ENCODE measurements around the gene ZBTB44.
"Not testable (repeated sequence)": the region's sequence is repeated elsewhere in the genome, so short reads cannot be mapped to it uniquely, and the experiment has no call there.

ZBTB44 gene

DNA sequence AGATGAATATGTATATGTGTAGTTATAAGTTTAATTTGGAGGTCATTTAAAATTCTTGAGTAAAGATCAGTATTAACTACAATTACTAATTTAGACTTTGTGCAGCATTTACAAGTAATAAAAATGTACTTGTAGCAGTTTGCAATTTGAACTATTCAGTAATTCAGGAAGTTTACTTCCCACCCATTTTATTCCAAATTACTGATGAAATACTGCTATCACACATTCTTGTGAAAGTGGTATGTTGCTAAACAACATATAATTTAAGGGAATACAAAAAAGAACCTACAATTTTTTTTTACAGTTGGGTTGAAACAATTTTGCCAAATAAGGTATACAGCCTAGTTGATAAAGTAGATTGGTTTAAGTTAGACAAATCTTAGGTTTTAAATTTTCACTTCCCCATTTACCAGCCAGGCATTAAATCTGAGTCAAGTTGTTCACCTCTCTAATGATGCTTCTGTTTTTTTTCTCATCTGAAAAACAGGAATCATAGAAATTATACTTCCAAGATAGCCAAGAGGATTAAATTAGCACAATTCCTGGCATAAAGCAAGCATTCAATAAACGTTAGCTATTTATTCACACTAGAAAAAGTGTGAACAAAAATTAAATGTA lies 45.3 kb downstream of the ZBTB44 start:
- no peak overlapping the region for H3K4me3 ChIP-seq (ENCODE audit: low read depth, low read length)
- no peak for DNase-seq (ENCODE audit: low read depth)
- TF ChIP-seq CTCF (IDR thresholded peaks at IDR 0.05; ENCODE audit: low read depth, low read length, missing control alignments): no peak

- H3K4me3 ChIP-seq (ENCODE audit: low read depth, low read length): no peak overlapping the region
- DNase-seq (ENCODE audit: low read depth): no peak
- no peak for TF ChIP-seq CTCF (IDR thresholded peaks at IDR 0.05; ENCODE audit: low read depth, low read length, missing control alignments)
Observed at GRCh38 chr11:130263351-130263750, 51.4 kb downstream of the ZBTB44 start.

- no peak for DNase-seq (ENCODE audit: low read depth)
- no peak for TF ChIP-seq CTCF (IDR thresholded peaks at IDR 0.05; ENCODE audit: low read depth, low read length, missing control alignments)
Observed at GRCh38 chr11:130262424-130262823, 52.3 kb downstream of the ZBTB44 start.

DNA sequence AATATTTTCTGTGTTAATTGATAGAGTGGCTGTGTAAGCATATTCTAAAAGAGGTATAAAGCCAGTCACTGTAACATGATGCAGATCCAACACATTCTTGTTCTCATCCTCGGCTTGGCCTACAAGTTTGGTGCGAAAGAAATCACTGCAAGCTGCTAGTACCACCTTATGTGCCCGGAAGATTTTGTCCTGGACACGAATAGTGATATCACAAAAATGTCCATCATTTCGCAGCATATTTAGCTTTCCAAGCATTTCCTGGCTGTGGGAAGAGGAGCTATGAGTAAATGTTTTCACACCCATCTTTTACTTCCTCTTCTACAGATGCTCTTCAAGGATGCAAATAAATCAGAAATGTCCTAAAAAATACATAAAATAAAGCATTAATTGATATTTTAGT lies 53.1 kb downstream of the ZBTB44 start:
- H3K4me3 ChIP-seq (ENCODE audit: low read depth, low read length): no peak overlapping the region
- no peak for TF ChIP-seq CTCF (IDR thresholded peaks at IDR 0.05; ENCODE audit: low read depth, low read length, missing control alignments)
- DNase-seq (ENCODE audit: low read depth): no peak

More at GRCh38 chr11:130262424-130262823, 52.3 kb downstream of the ZBTB44 start:
- H3K4me3 ChIP-seq (ENCODE audit: low read depth, low read length): no peak overlapping the region

DNA sequence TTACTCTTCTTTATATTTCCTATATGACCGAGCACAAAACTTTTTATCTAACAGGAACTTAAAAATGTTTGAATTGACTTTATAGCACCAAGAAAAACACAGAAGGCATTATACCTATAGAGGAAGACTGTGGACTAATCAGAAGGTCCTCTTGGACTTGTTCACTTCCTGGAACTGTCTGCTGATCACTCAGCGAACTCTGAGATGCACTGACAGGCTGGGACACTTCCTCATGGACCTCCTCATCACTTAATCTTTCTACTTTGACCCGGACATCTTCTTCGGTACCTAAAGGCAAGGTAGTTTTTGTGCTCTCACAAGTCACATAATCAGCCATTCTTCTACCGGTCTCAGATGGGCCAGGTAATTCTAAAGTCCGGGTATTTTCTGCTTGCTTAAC lies 54.0 kb downstream of the ZBTB44 start:
- no peak overlapping the region for H3K4me3 ChIP-seq (ENCODE audit: low read depth, low read length)
- no peak for DNase-seq (ENCODE audit: low read depth)
- no peak for TF ChIP-seq CTCF (IDR thresholded peaks at IDR 0.05; ENCODE audit: low read depth, low read length, missing control alignments)

GRCh38 chr11:130260080-130260627 lies 54.6 kb downstream of the ZBTB44 start:
- TF ChIP-seq CTCF (IDR thresholded peaks at IDR 0.05; ENCODE audit: low read depth, low read length, missing control alignments): no peak
- no peak for DNase-seq (ENCODE audit: low read depth)
- H3K4me3 ChIP-seq (ENCODE audit: low read depth, low read length): no peak overlapping the region

GRCh38 chr11:130251763-130252162 lies 63.0 kb downstream of the ZBTB44 start:
- H3K4me3 ChIP-seq (ENCODE audit: low read depth, low read length); DNase-seq (ENCODE audit: low read depth): not testable (repeated sequence)

- not testable (repeated sequence) for H3K4me3 ChIP-seq (ENCODE audit: low read depth, low read length); DNase-seq (ENCODE audit: low read depth)
Observed at GRCh38 chr11:130249929-130250328, 64.8 kb downstream of the ZBTB44 start.
